ENCODE results near the gene BNC1.
"Not testable (repeated sequence)": the region's sequence is repeated elsewhere in the genome, so short reads cannot be mapped to it uniquely, and the experiment has no call there.

Gene BNC1

GRCh38 chr15:83248151-83249029 lies 36.1 kb downstream of the BNC1 start:
- no peaks in the 10 kb centered on the region for H3K27me3 ChIP-seq (ENCODE audit: control insufficient read depth, insufficient read depth, low read length)
- peaks cover 9% of the 10 kb centered on the region for H3K4me1 ChIP-seq (ENCODE audit: control insufficient read depth, insufficient read depth, low read length)
- H3K9me3 ChIP-seq (ENCODE audit: control insufficient read depth, insufficient read depth, low read length), result no peaks in the 10 kb centered on the region
- H3K9ac ChIP-seq (ENCODE audit: low read depth, low read length), result no peak overlapping the region
- H3K4me3 ChIP-seq (ENCODE audit: low read depth, low read length), result no peak overlapping the region
- H3K36me3 ChIP-seq (ENCODE audit: control insufficient read depth, insufficient read depth, low read length), result no peaks in the 10 kb centered on the region
- no peak overlapping the region for H3K27ac ChIP-seq (ENCODE audit: low read depth, low read length)

- Histone ChIP-seq H3K27ac (ENCODE audit: low read depth, low read length) (no peak overlapping the region), H3K27me3 (ENCODE audit: control insufficient read depth, insufficient read depth, low read length) (no peaks in the 10 kb centered on the region), H3K36me3 (ENCODE audit: control insufficient read depth, insufficient read depth, low read length) (no peaks in the 10 kb centered on the region), H3K9ac (ENCODE audit: low read depth, low read length) (no peak overlapping the region), H3K4me3 (ENCODE audit: low read depth, low read length) (no peak overlapping the region), H3K9me3 (ENCODE audit: control insufficient read depth, insufficient read depth, low read length) (peaks cover 12% of the 10 kb centered on the region), H3K4me1 (ENCODE audit: control insufficient read depth, insufficient read depth, low read length) (peaks cover 2% of the 10 kb centered on the region)
Measured at GRCh38 chr15:83243634-83244033, 40.8 kb downstream of the BNC1 start.

- Histone ChIP-seq H3K9ac (ENCODE audit: low read depth, low read length) (no peak overlapping the region), H3K4me1 (ENCODE audit: control insufficient read depth, insufficient read depth, low read length) (no peaks in the 10 kb centered on the region), H3K4me3 (ENCODE audit: low read depth, low read length) (no peak overlapping the region), H3K9me3 (ENCODE audit: control insufficient read depth, insufficient read depth, low read length) (peaks cover 5% of the 10 kb centered on the region), H3K27ac (ENCODE audit: low read depth, low read length) (no peak overlapping the region), H3K36me3 (ENCODE audit: control insufficient read depth, insufficient read depth, low read length) (no peaks in the 10 kb centered on the region), H3K27me3 (ENCODE audit: control insufficient read depth, insufficient read depth, low read length) (no peaks in the 10 kb centered on the region)
Measured at GRCh38 chr15:83230242-83230641, 54.2 kb downstream of the BNC1 start.

- no peaks in the 10 kb centered on the region for H3K36me3 ChIP-seq (ENCODE audit: control insufficient read depth, insufficient read depth, low read length)
- H3K4me3 ChIP-seq (ENCODE audit: low read depth, low read length), result no peak overlapping the region
- peaks cover 15% of the 10 kb centered on the region for H3K9me3 ChIP-seq (ENCODE audit: control insufficient read depth, insufficient read depth, low read length)
- H3K27me3 ChIP-seq (ENCODE audit: control insufficient read depth, insufficient read depth, low read length), result no peaks in the 10 kb centered on the region
- no peak overlapping the region for H3K27ac ChIP-seq (ENCODE audit: low read depth, low read length)
- no peak overlapping the region for H3K9ac ChIP-seq (ENCODE audit: low read depth, low read length)
- H3K4me1 ChIP-seq (ENCODE audit: control insufficient read depth, insufficient read depth, low read length), result no peaks in the 10 kb centered on the region
Measured at GRCh38 chr15:83225449-83225848, 59.0 kb downstream of the BNC1 start.

GRCh38 chr15:83221781-83222180 lies 62.7 kb downstream of the BNC1 start:
- not testable (repeated sequence) for H3K9ac ChIP-seq (ENCODE audit: low read depth, low read length); H3K27ac ChIP-seq (ENCODE audit: low read depth, low read length); H3K4me3 ChIP-seq (ENCODE audit: low read depth, low read length); H3K36me3 ChIP-seq (ENCODE audit: control insufficient read depth, insufficient read depth, low read length); H3K4me1 ChIP-seq (ENCODE audit: control insufficient read depth, insufficient read depth, low read length); H3K27me3 ChIP-seq (ENCODE audit: control insufficient read depth, insufficient read depth, low read length)
- peaks cover 18% of the 10 kb centered on the region for H3K9me3 ChIP-seq (ENCODE audit: control insufficient read depth, insufficient read depth, low read length)

GRCh38 chr15:83219026-83219425 lies 65.4 kb downstream of the BNC1 start:
- H3K27ac ChIP-seq (ENCODE audit: low read depth, low read length), result no peak overlapping the region
- no peaks in the 10 kb centered on the region for H3K4me1 ChIP-seq (ENCODE audit: control insufficient read depth, insufficient read depth, low read length)
- H3K9me3 ChIP-seq (ENCODE audit: control insufficient read depth, insufficient read depth, low read length), result peaks cover 18% of the 10 kb centered on the region
- no peak overlapping the region for H3K9ac ChIP-seq (ENCODE audit: low read depth, low read length)
- no peaks in the 10 kb centered on the region for H3K36me3 ChIP-seq (ENCODE audit: control insufficient read depth, insufficient read depth, low read length)
- no peaks in the 10 kb centered on the region for H3K27me3 ChIP-seq (ENCODE audit: control insufficient read depth, insufficient read depth, low read length)
- H3K4me3 ChIP-seq (ENCODE audit: low read depth, low read length), result no peak overlapping the region

- Histone ChIP-seq H3K36me3 (ENCODE audit: control insufficient read depth, insufficient read depth, low read length) (no peaks in the 10 kb centered on the region), H3K9me3 (ENCODE audit: control insufficient read depth, insufficient read depth, low read length) (peaks cover 5% of the 10 kb centered on the region; the same call in 1 of the 2 replicates), H3K9ac (ENCODE audit: low read depth, low read length) (no peak overlapping the region), H3K27me3 (ENCODE audit: control insufficient read depth, insufficient read depth, low read length) (no peaks in the 10 kb centered on the region), H3K4me3 (ENCODE audit: low read depth, low read length) (no peak overlapping the region), H3K4me1 (ENCODE audit: control insufficient read depth, insufficient read depth, low read length) (no peaks in the 10 kb centered on the region), H3K27ac (ENCODE audit: low read depth, low read length) (no peak overlapping the region)
Measured at GRCh38 chr15:83215306-83215705, 69.2 kb downstream of the BNC1 start.

- no peaks in the 10 kb centered on the region for H3K36me3 ChIP-seq (ENCODE audit: control insufficient read depth, insufficient read depth, low read length)
- H3K9me3 ChIP-seq (ENCODE audit: control insufficient read depth, insufficient read depth, low read length), result no peaks in the 10 kb centered on the region
- no peak overlapping the region for H3K9ac ChIP-seq (ENCODE audit: low read depth, low read length)
- peaks cover 17% of the 10 kb centered on the region for H3K4me1 ChIP-seq (ENCODE audit: control insufficient read depth, insufficient read depth, low read length)
- H3K4me3 ChIP-seq (ENCODE audit: low read depth, low read length), result no peak overlapping the region
- H3K27ac ChIP-seq (ENCODE audit: low read depth, low read length), result no peak overlapping the region
- H3K27me3 ChIP-seq (ENCODE audit: control insufficient read depth, insufficient read depth, low read length), result no peaks in the 10 kb centered on the region
Measured at GRCh38 chr15:83210619-83211018, 73.8 kb downstream of the BNC1 start.

GRCh38 chr15:83209333-83209732 lies 75.1 kb downstream of the BNC1 start:
- H3K4me1 ChIP-seq (ENCODE audit: control insufficient read depth, insufficient read depth, low read length), result peaks cover 30% of the 10 kb centered on the region
- H3K9ac ChIP-seq (ENCODE audit: low read depth, low read length), result no peak overlapping the region
- no peak overlapping the region for H3K27ac ChIP-seq (ENCODE audit: low read depth, low read length)
- H3K9me3 ChIP-seq (ENCODE audit: control insufficient read depth, insufficient read depth, low read length), result no peaks in the 10 kb centered on the region
- H3K36me3 ChIP-seq (ENCODE audit: control insufficient read depth, insufficient read depth, low read length), result no peaks in the 10 kb centered on the region
- H3K27me3 ChIP-seq (ENCODE audit: control insufficient read depth, insufficient read depth, low read length), result no peaks in the 10 kb centered on the region
- H3K4me3 ChIP-seq (ENCODE audit: low read depth, low read length), result no peak overlapping the region

GRCh38 chr15:83208367-83208661 lies 76.2 kb downstream of the BNC1 start:
- Histone ChIP-seq H3K27ac (ENCODE audit: low read depth, low read length) (peak overlapping the region; percentile 90), H3K36me3 (ENCODE audit: control insufficient read depth, insufficient read depth, low read length) (peaks cover 3% of the 10 kb centered on the region; the same call in 1 of the 2 replicates), H3K9me3 (ENCODE audit: control insufficient read depth, insufficient read depth, low read length) (no peaks in the 10 kb centered on the region), H3K9ac (ENCODE audit: low read depth, low read length) (peak overlapping the region; percentile 73), H3K4me3 (ENCODE audit: low read depth, low read length) (peak overlapping the region; percentile 84), H3K4me1 (ENCODE audit: control insufficient read depth, insufficient read depth, low read length) (peaks cover 35% of the 10 kb centered on the region), H3K27me3 (ENCODE audit: control insufficient read depth, insufficient read depth, low read length) (no peaks in the 10 kb centered on the region)

GRCh38 chr15:83207660-83208366 lies 76.7 kb downstream of the BNC1 start, which contains the start of gene HDGFL3:
TSS of gene HDGFL3 (minus strand) at chr15:83207823. CDS start at chr15:83207414, 409 bp downstream.
- Histone ChIP-seq H3K4me1 (ENCODE audit: control insufficient read depth, insufficient read depth, low read length) (peaks cover 35% of the 10 kb centered on the region), H3K9ac (ENCODE audit: low read depth, low read length) (peak within 1 kb of the TSS; percentile 82), H3K9me3 (ENCODE audit: control insufficient read depth, insufficient read depth, low read length) (no peaks in the 10 kb centered on the region), H3K4me3 (ENCODE audit: low read depth, low read length) (peak within 1 kb of the TSS; percentile 84), H3K27me3 (ENCODE audit: control insufficient read depth, insufficient read depth, low read length) (no peaks in the 10 kb centered on the region), H3K36me3 (ENCODE audit: control insufficient read depth, insufficient read depth, low read length) (peaks cover 3% of the 10 kb centered on the region; the same call in 1 of the 2 replicates), H3K27ac (ENCODE audit: low read depth, low read length) (peak within 1 kb of the TSS; percentile 90)
